PFSK-1 (cell line): ENCODE data around the gene PGAP3.

Experiments
- POLR2AphosphoS5 ChIP-seq: IDR thresholded peaks from 2 replicates; pipeline ENCODE4 v1.6.1; 2012; ENCODE audit warnings: low read depth, mild to moderate bottlenecking, control low read depth, low read length, moderate library complexity
- TAF1 ChIP-seq: IDR thresholded peaks from 2 replicates; pipeline ENCODE4 v1.6.1; 2012; ENCODE audit warnings: low read length, control low read depth, borderline replicate concordance; ENCODE audit not compliant: insufficient read depth

DNA sequence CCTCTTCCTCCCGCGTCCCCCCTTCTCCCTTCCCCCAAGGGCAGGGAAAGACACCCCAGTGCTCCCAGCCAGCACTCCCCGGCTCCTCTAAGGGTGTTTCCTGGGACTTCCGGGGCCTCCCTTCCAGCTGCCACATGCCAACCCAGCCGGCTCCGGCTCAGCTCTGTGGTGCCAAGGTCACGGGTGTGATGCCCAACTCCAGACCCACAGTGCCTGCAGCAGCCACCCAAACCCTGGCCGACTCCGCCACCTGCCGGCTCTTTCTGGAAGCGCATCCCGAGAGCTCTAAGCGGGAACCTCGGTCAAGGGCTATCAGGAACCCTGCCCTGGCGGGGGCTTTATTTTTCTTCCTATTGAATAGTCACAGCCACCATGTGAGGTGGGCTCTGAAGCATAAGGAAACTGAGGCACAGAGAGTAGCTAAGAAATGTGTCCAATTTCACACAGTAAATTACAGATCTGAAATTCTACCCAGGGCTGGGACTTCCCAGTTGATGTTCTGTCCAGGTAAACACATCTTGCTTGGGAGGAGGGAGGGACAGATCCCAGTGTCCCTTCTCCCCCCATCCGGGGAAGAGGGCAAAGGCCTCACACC is 64.4 kb downstream of the PGAP3 start:
- TF ChIP-seq TAF1, result no peak
- TF ChIP-seq POLR2AphosphoS5, result no peak
